ENCODE data around the gene BCAS3. TPM values are rescaled to one million over a fixed set of nuclear protein-coding genes. Genes with fewer than 3 reads are reported as not detected.
A peak's percentile ranks its signal among the peaks of the same experiment; 100 is the strongest.
"Not testable (repeated sequence)": the region's sequence is repeated elsewhere in the genome, so short reads cannot be mapped to it uniquely, and the experiment has no call there.

Gene BCAS3
- total RNA-seq, 1 experiment from 2014 or later = 6.0 TPM

DNA sequence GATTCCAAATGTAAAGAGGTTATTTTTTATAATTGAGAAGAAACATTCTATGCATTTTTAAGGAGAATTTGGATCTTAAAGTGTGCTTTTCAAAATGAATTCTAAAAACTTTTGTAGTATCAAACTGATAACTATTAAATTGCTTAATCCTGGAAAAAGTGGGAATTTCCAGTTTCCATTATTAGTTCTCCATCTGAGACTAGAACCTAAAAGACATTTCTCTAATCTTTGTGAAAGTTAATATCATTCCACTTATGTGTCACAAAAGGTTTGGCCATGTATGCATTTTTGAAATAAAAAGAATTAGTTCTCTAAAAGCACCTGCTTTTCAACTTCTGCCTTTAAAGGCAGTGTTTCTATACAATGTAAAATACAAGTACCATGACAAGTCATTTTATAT, 155.0 kb downstream of the BCAS3 start:
- no peak for DNase-seq (ENCODE audit: low spot score)
- in situ Hi-C loops (cut with HindIII; ENCODE audit: low sequenced_read_pairs) = no loop called here

DNA sequence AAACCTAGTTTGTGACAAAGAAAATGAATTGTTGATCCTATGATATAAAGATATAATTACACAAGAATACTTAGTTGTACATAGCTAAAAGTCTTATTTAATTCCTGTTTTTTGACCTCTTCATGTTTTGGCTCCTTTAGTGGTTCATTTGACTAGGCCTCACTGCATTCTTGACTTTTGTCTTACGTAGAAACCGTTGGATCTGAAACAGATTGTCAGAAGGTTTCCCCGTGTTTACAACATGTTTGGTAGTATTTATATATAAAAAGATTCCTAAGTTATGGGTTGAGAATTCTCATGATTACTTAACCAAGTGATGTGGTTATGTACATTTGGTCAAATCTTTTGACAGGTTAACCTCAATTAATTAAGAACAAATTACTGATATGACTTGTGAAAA, 162.8 kb downstream of the BCAS3 start:
- in situ Hi-C loops (cut with HindIII; ENCODE audit: low sequenced_read_pairs) = no loop called here
- no peak for DNase-seq (ENCODE audit: low spot score)

DNA sequence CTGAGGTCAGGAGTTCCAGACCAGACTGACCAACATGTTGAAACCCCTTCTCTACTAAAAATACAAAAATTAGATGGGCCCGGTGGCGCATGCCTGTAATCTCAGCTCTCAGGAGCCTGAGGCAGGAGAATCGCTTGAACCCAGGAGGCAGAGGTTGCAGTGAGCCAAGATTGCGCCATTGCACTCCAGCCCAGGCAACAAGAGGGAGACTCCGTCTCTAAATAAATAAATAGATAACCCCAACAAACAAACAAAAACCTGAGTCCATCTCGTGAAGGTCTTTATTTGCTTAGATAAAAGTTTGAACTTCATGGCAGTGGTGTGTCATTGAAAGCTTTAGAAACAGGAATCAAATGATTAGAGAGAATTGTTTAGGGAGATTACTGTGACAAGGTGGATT, 167.4 kb downstream of the BCAS3 start:
- no peak for DNase-seq (ENCODE audit: low spot score)
- in situ Hi-C loops (cut with HindIII; ENCODE audit: low sequenced_read_pairs) = no loop called here

DNA sequence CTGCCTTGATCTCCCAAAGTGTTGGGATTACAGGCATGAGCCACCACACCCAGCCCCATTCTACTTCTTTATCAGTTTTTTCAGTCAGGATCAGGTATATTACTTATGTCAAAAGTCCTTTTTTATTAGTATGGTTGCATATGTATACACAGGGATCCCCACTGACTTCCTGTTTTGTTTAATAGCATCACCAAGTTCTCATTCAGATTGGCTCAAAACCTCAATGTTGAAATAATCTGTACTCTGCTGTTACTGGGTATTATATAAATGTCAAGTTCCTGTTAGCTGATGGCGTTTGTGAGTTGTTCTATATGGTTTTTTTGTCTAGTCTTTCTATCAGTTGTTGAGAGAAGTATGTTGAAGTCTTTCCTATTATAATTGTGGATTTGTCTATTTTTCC, 168.5 kb downstream of the BCAS3 start:
- in situ Hi-C loops (cut with HindIII; ENCODE audit: low sequenced_read_pairs) = no loop called here
- no peak for DNase-seq (ENCODE audit: low spot score)

DNA sequence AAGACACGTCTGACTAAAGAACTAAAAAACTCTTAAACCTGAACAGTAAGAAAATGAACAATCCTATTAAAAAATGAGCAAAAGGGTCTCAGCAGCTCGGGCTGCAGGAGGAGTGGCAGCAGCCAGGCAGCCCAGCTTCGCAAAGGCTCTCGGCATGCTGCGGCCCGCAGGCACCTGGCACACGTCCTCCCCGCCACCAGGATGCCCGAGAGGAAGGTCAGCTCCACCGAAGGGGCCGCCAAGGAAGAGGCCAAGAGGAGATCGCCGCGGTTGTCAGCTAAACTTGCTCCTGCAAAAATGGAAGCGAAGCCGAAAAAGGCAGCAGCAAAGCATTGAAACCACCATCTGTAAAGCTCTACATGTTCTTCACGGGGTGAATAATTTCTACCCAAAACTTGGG, 173.5 kb downstream of the BCAS3 start:
- in situ Hi-C loops (cut with HindIII; ENCODE audit: low sequenced_read_pairs) = no loop called here
- DNase-seq (ENCODE audit: low spot score) = peak; percentile 62

DNA sequence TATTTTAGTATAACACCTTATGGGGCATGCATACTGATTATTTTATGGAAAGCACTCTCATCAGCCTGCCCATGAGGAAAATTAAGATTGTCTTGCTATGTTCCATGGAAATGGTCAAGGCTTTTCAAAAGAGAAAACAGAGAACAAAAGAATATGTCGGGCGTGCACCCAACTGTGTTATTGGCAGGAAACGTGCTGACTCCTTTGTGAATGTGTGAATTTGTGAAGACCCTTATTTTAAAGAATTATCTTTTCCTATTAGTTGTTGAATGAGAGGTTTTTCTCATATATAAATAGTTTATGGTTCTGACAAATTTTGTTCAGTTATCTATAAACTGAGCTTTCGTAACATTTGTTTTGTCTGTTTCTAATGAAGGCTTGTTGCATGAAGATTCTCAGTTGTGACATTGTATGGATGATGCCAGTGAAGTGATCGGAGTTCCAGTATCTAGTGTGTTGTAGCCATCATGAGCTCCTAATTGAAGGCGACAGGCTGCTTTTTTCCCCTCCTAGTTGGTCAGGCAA, 180.0 kb downstream of the BCAS3 start:
- in situ Hi-C loops (cut with HindIII; ENCODE audit: low sequenced_read_pairs) = no loop called here
- DNase-seq (ENCODE audit: low spot score) = no peak

DNA sequence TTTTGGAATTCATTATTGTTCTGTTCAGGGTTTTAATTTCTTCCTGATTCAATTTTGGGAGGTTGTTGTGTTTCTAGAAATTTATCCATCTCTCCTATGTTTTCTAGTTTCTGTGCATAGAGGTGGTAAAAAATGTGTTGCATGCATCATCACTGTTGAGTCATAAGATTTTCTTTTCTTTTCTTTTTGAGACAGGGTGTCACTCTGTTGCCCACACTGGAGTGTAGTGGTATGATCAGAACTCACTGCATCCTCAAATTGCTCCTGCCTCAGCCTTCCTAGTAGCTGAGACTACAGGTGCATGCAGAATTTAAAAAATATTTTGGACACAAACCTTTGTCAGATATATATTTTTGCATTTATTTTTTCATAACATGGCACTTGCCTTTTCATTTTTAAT, 184.8 kb downstream of the BCAS3 start:
- in situ Hi-C loops (cut with HindIII; ENCODE audit: low sequenced_read_pairs) = no loop called here
- DNase-seq (ENCODE audit: low spot score) = no peak

DNA sequence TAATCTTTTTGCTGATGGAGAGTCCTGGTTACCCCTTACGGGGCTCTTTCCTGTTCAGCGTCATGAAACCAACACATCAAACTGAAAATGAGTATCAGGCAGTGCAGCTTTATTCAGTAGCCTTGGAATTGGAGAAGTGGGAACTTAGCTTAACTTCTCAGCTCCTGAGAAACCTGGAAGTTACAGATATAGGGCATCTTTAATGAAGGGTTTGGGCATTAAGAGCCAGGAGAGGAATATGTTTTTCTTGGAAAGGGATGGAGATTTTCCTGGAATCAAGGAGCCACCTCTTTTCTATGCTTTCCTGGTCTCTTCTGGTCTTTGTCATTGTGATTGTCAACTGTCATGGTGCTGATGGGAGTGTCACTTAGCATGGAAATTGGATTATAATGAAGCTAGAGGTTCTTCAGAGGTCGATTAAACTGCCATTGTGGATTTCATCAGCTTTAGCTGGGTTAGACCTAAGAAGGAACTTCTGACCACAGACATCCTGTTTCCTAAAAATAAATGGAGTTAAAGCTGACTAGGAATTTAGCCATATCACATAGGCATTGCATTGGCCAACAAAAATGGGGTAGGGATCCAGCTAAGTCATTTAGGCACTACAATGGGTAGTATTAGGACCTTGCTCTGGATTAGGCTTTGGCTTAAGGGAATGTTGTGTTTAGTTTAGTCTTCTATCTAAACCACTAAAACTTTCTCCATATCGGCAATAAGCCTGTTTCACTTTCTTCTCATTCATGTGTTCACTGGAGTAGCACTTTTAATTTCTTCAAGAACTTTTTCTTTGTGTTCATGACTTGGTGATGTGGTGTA, 186.4 kb downstream of the BCAS3 start:
- in situ Hi-C loops (cut with HindIII; ENCODE audit: low sequenced_read_pairs) = no loop called here
- no peak for DNase-seq (ENCODE audit: low spot score)

DNA sequence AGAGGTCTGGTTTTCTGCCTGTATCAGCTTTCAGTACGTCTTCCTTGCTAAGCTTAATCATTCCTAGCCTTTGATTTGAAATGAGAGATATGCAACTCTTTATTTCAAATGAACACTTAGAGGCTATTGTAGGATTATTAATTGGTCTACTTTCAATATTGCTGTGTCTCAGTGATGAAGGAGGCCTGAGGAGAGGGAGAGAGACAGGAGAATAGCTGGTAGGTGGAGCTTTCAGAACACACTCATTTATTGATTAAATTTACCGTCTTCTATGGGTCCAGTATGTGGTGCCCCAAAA, 187.0 kb downstream of the BCAS3 start:
- in situ Hi-C loops (cut with HindIII; ENCODE audit: low sequenced_read_pairs) = no loop called here
- DNase-seq (ENCODE audit: low spot score) = no peak

DNA sequence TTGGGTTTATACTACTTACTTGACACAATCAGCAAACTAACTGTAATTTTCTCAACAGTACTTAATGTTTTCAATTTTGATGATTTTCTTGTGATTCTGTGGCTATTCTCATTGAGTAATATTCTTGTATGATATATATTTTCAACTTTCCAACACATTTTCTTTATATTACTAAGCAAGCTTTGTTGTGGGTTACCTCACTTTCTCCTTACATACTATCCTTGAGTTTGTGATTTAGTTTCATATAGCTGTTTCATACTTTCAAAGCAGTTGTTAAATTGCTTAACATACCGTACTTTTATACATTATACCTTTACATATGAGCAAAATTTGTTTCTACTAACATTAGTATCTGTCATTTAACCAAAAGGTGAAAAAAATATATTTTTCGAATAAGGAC, 197.1 kb downstream of the BCAS3 start:
- no peak for DNase-seq (ENCODE audit: low spot score)
- in situ Hi-C loops (cut with HindIII; ENCODE audit: low sequenced_read_pairs) = no loop called here

DNA sequence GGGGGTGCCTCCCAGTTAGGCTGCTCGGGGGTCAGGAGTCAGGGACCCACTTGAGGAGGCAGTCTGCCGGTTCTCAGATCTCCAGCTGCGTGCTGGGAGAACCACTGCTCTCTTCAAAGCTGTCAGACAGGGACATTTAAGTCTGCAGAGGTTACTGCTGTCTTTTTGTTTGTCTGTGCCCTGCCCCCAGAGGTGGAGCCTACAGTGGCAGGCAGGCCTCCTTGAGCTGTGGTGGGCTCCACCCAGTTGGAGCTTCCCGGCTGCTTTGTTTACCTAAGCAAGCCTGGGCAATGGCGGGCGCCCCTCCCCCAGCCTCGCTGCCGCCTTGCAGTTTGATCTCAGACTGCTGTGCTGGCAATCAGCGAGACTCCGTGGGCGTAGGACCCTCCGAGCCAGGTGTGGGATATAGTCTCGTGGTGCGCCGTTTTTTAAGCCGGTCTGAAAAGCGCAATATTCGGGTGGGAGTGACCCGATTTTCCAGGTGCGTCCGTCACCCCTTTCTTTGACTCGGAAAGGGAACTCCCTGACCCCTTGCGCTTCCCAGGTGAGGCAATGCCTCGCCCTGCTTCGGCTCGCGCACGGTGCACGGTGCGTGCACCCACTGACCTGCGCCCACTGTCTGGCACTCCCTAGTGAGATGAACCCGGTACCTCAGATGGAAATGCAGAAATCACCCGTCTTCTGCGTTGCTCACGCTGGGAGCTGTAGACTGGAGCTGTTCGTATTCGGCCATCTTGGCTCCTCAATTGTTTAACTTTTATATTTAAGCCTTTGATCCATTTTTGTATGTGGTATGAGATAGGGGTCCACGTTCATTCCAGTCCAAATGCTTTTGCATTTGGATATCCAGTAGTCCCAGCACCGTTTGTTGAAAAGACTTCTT, 209.3 kb downstream of the BCAS3 start:
- in situ Hi-C loops (cut with HindIII; ENCODE audit: low sequenced_read_pairs) = not testable (repeated sequence)

DNA sequence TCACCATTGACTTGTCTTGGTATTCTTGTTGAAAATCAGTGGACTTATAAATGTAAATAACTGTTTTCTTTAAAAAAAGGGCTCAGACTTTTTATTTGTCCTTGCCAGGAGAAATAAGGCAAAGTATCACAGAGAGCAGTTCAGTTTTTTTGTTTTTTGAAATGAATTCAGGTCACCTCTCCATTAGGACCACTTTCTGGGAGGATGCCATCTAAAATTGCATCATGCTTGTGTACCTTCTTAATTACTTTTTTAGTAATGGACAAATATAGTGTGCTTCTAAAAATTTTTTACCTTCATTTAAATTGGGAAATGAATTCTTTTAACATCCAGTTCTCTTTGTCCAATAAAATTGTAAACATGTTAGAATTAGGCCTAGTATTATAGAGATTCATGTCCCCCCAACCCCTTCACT, 210.0 kb downstream of the BCAS3 start:
- in situ Hi-C loops (cut with HindIII; ENCODE audit: low sequenced_read_pairs) = no loop called here
- DNase-seq (ENCODE audit: low spot score) = no peak

More for the DNA sequence above, 209.3 kb downstream of the BCAS3 start:
- DNase-seq (ENCODE audit: low spot score) = not testable (repeated sequence)

DNA sequence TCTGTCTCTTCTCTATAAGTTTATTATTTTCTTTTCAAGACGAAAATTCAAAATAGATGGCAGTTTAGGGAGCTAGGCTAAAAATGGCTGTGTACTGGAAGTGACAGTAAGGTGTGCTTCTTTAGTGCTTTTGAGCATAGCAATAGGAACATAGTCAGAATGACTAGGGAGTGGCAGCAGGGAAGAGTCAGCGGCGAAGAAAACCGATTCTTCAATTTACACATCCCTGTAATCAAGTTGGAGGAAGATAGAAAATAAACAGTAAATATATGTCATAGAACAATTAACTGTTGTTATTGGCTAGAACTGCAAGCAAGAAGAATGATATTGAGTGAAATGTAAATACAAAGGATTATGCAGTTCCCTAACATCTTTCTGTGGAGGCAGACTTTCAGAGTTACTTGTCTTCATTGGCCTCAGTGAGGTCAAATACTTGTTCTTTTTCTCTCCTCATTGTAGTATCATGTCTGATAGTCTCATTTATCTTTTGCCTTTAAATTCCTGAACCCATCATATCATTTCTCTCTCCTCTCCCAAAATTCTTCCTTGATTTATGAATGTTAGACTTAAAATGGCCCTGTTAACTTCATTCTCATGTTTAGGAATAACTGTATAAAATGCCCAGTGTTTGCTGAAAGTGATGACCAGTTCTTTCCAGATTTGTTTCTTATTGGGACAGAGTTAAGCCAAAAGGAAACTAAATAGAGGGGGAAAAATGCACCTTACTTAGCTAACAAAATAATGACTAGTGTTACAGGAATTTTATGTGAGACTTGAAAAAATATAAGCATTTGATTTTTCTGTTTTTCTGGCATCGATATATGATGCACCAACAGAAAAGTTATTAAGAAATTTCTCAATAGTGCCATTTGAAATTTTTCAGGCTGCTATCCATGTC, 211.4 kb downstream of the BCAS3 start:
- in situ Hi-C loops (cut with HindIII; ENCODE audit: low sequenced_read_pairs) = no loop called here
- DNase-seq (ENCODE audit: low spot score) = no peak

DNA sequence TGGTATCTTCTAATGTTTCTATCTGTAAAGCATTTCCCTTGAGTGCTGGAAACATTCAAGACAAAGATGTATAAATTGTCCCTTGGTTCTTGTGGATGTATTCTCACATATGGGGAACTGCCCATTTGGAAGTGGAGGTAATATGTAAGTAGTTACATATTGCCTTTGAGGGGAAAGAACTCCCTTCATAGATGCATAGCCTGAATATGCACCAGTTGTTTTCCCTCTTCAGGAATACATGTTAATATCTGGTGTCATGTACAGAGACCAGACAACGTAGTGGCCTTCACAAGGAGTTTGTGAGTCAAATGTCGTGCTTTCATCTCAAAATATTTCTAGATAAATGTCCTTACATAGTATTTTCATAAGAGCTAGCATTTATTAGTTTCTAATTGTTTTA, 213.5 kb downstream of the BCAS3 start:
- no peak for DNase-seq (ENCODE audit: low spot score)
- in situ Hi-C loops (cut with HindIII; ENCODE audit: low sequenced_read_pairs) = no loop called here

DNA sequence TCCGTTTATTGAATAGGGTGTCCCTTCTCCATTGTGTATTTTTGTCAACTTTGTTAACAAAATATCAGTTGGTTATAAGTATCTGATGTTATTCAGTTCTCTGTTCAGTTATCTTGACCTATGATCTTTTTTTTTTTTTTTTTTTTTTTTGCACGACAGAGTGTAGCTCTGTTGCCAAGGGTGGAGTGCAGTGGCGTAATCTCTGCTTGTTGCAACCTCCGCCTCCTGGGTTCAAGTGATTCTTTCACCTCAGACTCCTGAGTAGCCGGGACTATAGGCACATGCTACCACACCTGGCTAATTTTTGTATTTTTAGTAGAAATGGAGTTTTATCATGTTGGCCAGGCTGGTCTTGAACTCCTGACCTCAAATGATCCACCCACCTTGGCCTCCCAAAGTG, 215.8 kb downstream of the BCAS3 start:
- no peak for DNase-seq (ENCODE audit: low spot score)
- in situ Hi-C loops (cut with HindIII; ENCODE audit: low sequenced_read_pairs) = no loop called here

DNA sequence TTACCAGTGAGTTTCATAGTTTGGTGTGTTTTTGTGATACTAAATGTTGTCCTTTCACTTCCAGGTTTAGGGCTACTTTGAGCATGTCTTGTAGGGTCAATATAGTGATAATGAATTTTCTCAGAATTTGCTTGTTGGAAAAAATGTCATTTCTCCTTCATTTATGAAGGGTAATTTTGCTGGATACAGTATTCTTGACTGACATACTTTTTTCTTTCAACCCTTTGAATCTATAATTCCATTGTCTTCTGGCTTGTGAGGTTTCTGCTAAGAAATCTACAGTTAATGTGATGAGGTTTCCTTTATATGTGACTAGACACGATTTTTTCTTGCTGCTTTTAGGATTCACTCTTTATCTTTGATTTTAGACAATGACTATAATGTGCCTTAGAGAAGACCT, 219.3 kb downstream of the BCAS3 start:
- in situ Hi-C loops (cut with HindIII; ENCODE audit: low sequenced_read_pairs) = no loop called here
- no peak for DNase-seq (ENCODE audit: low spot score)

DNA sequence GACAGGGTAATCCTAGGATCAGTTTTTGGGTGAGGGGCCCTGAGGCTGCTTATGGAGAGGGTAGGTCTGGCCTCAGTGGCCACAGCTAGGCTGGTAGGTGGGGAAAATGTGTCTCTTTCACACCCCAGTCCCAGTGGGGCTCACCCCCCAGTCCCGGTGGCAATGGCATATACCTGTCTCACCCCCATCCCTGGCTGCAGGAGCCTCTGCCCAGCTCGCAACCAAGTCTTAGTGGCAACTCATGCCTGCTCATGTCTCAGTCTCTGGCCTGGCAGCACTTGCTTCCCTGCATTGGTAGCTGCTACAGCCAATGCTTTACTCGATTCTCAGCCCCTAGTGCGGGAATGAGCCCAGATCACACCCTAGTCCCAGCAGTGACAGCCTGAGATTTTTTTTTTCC, 221.5 kb downstream of the BCAS3 start:
- in situ Hi-C loops (cut with HindIII; ENCODE audit: low sequenced_read_pairs) = no loop called here

DNA sequence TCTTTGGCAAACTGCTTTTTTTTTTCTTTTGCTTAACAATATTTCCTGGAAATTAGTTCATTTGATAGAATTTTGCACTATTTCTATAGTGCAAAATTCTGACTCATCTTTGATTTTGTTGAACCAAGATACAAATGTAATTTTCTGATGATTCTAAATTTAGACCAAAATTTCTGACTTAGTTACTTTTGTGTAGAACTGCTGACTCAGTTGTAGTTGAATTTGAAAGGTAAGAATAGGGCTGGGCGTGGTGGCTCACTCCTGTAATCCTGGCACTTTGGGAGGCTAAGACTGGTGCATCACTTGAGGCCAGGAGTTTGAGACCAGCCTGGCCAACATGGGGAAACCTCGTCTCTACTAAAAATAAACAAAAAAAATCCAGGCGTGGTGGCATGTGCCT, 223.0 kb downstream of the BCAS3 start:
- in situ Hi-C loops (cut with HindIII; ENCODE audit: low sequenced_read_pairs) = no loop called here
- DNase-seq (ENCODE audit: low spot score) = no peak

More for the DNA sequence above, 221.5 kb downstream of the BCAS3 start:
- no peak for DNase-seq (ENCODE audit: low spot score)

DNA sequence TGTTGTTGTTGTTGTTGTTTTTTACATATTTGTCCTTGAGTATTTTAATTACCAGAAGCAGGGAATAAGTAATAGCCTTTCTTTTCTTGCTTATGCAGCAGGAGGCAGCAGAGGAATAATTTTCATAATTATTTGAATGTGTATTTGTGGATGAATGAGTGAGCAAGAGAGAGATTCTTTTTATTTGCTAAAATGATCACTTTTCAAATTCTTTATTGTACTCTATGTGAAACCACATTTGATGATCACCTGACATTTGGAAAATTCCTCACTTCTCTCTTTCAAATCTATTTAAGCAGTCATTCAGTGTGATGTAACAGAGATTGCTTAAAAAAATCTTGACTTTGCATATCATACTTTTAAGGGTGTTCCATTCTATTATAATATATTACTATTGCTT, 223.6 kb downstream of the BCAS3 start:
- DNase-seq (ENCODE audit: low spot score) = no peak
- in situ Hi-C loops (cut with HindIII; ENCODE audit: low sequenced_read_pairs) = no loop called here

All from G401 (cell line).